Neural cell (in vitro differentiated cells): ENCODE data around the gene LIN37. TPM values are rescaled to one million over a fixed set of nuclear protein-coding genes. Genes with fewer than 3 reads are reported as not detected.

ENCODE experiments used
- H2AFZ ChIP-seq: fragments of 200-600, 300-800 bp; sonication (generic), shearing (Covaris generic); 2 replicates; pipeline ENCODE4 v1.6.0; 2014; ENCODE audit warnings: low read depth, mild to moderate bottlenecking, antibody characterized with exemption, low read length, moderate library complexity
- H3F3A ChIP-seq: fragments of 200-600 bp; shearing (Covaris generic); 2 replicates; pipeline ENCODE4 v1.6.1; 2016; ENCODE audit warnings: mild to moderate bottlenecking, moderate library complexity, mixed read lengths, antibody characterized with exemption, low read length; ENCODE audit not compliant: insufficient read depth, poor library complexity, severe bottlenecking
- H3K27ac ChIP-seq: fragments of 200-600, 300-800 bp; sonication (generic), shearing (Covaris generic); 2 replicates; pipeline ENCODE4 v1.5.1; 2014; ENCODE audit warnings: mild to moderate bottlenecking, low read length, moderate library complexity
- H3K27me3 ChIP-seq: fragments of 300-800, 200-600 bp; sonication (generic), shearing (Covaris generic); 2 replicates; pipeline ENCODE4 v1.6.0; 2014; ENCODE audit warnings: mild to moderate bottlenecking, low read depth, low read length, moderate library complexity; ENCODE audit not compliant: insufficient read depth
- H3K36me3 ChIP-seq: fragments of 300-800, 200-600 bp; sonication (generic), shearing (Covaris generic); 2 replicates; pipeline ENCODE4 v1.5.1; 2014; ENCODE audit warnings: mild to moderate bottlenecking, antibody characterized with exemption, low read length, moderate library complexity; ENCODE audit not compliant: insufficient read depth
- H3K4me2 ChIP-seq: fragments of 300-800, 200-600 bp; sonication (generic), shearing (Covaris generic); 2 replicates; pipeline ENCODE4 v1.6.0; 2014; ENCODE audit warnings: mild to moderate bottlenecking, low read length
- H3K4me3 ChIP-seq: fragments of 300-800, 200-600 bp; sonication (generic), shearing (Covaris generic); 2 replicates; pipeline ENCODE4 v1.5.1; 2014; ENCODE audit warnings: mild to moderate bottlenecking, low read length, moderate library complexity
- H3K79me2 ChIP-seq: fragments of 200-600 bp; shearing (Covaris generic); replicated peaks from 2 replicates; pipeline ENCODE4 v1.6.0; 2014; ENCODE audit warnings: mild to moderate bottlenecking, low read length, moderate library complexity; ENCODE audit not compliant: insufficient read depth
- H3K9ac ChIP-seq: fragments of 300-800, 200-600 bp; sonication (generic), shearing (Covaris generic); 2 replicates; pipeline ENCODE4 v1.6.1; 2016; ENCODE audit warnings: mild to moderate bottlenecking, low read length, mixed read lengths
- H3K9me2 ChIP-seq: fragments of 200-600 bp; shearing (Covaris generic); 2 replicates; pipeline ENCODE4 v1.6.1; 2016; ENCODE audit warnings: mild to moderate bottlenecking, low read length, mixed read lengths; ENCODE audit not compliant: insufficient read depth
- H3K9me3 ChIP-seq: fragments of 200-600, 300-800 bp; sonication (generic), shearing (Covaris generic); 2 replicates; pipeline ENCODE4 v1.6.1; 2016; ENCODE audit warnings: mild to moderate bottlenecking, mixed run types, low read length, moderate library complexity, mixed read lengths
- H4K20me1 ChIP-seq: fragments of 200-600 bp; shearing (Covaris generic); 2 replicates; pipeline ENCODE4 v1.6.1; 2016; ENCODE audit warnings: mild to moderate bottlenecking, mixed run types; ENCODE audit not compliant: insufficient read depth
- EP300 ChIP-seq: fragments of 450-650 bp; conservative IDR thresholded peaks from 2 replicates; pipeline ENCODE4 v1.6.1; 2014; ENCODE audit warnings: antibody characterized with exemption, mild to moderate bottlenecking, moderate library complexity; ENCODE audit not compliant: poor library complexity, severe bottlenecking
- EZH2 ChIP-seq: fragments of 200-600, 300-800 bp; shearing (Covaris generic), sonication (generic); IDR thresholded peaks from 2 replicates; pipeline ENCODE4 v1.6.1; 2014; ENCODE audit warnings: antibody characterized with exemption, low read length, borderline replicate concordance, mild to moderate bottlenecking; ENCODE audit not compliant: insufficient read depth, poor library complexity, severe bottlenecking
- MXI1 ChIP-seq: fragments of 450-650 bp; conservative IDR thresholded peaks from 2 replicates; pipeline ENCODE4 v1.6.1; 2014; ENCODE audit warnings: antibody characterized with exemption, mild to moderate bottlenecking; ENCODE audit not compliant: poor library complexity, severe bottlenecking
- POLR2AphosphoS5 ChIP-seq: IDR thresholded peaks from 2 replicates; pipeline ENCODE4 v1.6.1; 2012
- RAD21 ChIP-seq: fragments of 450-650 bp; conservative IDR thresholded peaks from 2 replicates; pipeline ENCODE4 v1.6.1; 2014; ENCODE audit warnings: antibody characterized with exemption, mild to moderate bottlenecking, moderate library complexity
- SMC3 ChIP-seq: fragments of 450-650 bp; conservative IDR thresholded peaks from 2 replicates; pipeline ENCODE4 v1.6.1; 2014; ENCODE audit warnings: antibody characterized with exemption, mild to moderate bottlenecking, moderate library complexity; ENCODE audit not compliant: poor library complexity
- TAF1 ChIP-seq: IDR thresholded peaks from 2 replicates; pipeline ENCODE4 v1.6.1; 2012; ENCODE audit warnings: low read depth
- polyA plus RNA-seq: library from polyadenylated mRNA; depleted of rRNA; stranded (reverse); fragments of >200 nt; gene quantifications from 2 replicates; pipeline ENCODE4 v1.2.3, GENCODE V29; 2014
- TF ChIP-seq, protein P1 (sequence below): fragments of 450-650 bp; IDR thresholded peaks from 2 replicates; pipeline ENCODE4 v1.5.1; 2014; ENCODE audit warnings: antibody characterized with exemption, mild to moderate bottlenecking, moderate library complexity; ENCODE audit not compliant: poor library complexity, severe bottlenecking
- TF ChIP-seq, protein P2 (sequence below): IDR thresholded peaks from 2 replicates; pipeline ENCODE4 v1.6.1; 2012; ENCODE audit warnings: borderline replicate concordance

The LIN37 gene
- polyA plus RNA-seq, 1 donor from 2014 or later, result 25.7 TPM

DNA sequence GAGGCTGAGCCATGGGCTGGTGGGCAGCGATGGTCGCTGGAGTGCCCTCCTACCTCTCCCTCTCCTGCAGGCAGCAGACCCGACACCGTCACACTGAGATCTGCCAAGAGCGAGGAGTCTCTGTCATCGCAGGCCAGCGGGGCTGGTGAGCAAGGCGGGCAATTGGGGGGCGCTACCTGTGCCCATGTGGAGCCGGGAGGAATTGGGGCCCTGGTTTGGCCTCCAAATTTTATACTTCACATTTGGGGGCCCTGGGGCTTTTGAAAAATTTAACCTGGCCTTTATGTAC is 36.9 kb downstream of the LIN37 start:
- no peaks in the 10 kb centered on the region for H3K36me3 ChIP-seq
- no peak overlapping the region for H3K4me3 ChIP-seq
- no peaks in the 10 kb centered on the region for H3K79me2 ChIP-seq

DNA sequence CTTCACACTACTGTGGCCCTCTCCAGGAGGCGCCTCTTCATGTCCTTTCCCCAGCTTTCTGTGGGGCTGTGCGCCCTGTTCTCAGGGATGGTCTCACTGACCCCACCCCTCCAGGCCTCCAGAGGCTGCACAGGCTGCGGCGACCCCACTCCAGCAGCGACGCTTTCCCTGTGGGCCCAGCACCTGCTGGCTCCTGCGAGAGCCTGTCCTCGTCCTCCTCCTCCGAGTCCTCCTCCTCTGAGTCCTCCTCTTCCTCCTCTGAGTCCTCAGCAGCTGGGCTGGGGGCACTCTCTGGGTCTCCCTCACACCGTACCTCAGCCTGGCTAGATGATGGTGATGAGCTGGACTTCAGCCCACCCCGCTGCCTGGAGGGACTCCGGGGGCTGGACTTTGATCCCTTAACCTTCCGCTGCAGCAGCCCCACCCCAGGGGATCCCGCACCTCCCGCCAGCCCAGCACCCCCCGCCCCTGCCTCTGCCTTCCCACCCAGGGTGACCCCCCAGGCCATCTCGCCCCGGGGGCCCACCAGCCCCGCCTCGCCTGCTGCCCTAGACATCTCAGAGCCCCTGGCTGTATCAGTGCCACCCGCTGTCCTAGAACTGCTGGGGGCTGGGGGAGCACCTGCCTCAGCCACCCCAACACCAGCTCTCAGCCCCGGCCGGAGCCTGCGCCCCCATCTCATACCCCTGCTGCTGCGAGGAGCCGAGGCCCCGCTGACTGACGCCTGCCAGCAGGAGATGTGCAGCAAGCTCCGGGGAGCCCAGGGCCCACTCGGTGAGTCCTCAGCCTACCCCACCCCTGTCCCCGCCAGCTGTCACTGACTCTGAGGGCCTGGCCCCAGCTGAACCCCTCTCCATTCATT is 38.2 kb downstream of the LIN37 start:
- no peaks in the 10 kb centered on the region for H3K79me2 ChIP-seq
- no peaks in the 10 kb centered on the region for H3K27me3 ChIP-seq
- H3F3A ChIP-seq, result no peaks in the 10 kb centered on the region
- no peak overlapping the region for H3K4me2 ChIP-seq
- no peaks in the 10 kb centered on the region for H4K20me1 ChIP-seq
- no peaks in the 10 kb centered on the region for H3K9me2 ChIP-seq
- H3K9me3 ChIP-seq, result no peaks in the 10 kb centered on the region
- TF ChIP-seq SMC3 (no peak), RAD21 (no peak), POLR2AphosphoS5 (no peak), EP300 (no peak), TAF1 (no peak), EZH2 (no peak), MXI1 (no peak)
- TF ChIP-seq, protein P1, sequence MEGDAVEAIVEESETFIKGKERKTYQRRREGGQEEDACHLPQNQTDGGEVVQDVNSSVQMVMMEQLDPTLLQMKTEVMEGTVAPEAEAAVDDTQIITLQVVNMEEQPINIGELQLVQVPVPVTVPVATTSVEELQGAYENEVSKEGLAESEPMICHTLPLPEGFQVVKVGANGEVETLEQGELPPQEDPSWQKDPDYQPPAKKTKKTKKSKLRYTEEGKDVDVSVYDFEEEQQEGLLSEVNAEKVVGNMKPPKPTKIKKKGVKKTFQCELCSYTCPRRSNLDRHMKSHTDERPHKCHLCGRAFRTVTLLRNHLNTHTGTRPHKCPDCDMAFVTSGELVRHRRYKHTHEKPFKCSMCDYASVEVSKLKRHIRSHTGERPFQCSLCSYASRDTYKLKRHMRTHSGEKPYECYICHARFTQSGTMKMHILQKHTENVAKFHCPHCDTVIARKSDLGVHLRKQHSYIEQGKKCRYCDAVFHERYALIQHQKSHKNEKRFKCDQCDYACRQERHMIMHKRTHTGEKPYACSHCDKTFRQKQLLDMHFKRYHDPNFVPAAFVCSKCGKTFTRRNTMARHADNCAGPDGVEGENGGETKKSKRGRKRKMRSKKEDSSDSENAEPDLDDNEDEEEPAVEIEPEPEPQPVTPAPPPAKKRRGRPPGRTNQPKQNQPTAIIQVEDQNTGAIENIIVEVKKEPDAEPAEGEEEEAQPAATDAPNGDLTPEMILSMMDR, result no peak
- TF ChIP-seq, protein P2, sequence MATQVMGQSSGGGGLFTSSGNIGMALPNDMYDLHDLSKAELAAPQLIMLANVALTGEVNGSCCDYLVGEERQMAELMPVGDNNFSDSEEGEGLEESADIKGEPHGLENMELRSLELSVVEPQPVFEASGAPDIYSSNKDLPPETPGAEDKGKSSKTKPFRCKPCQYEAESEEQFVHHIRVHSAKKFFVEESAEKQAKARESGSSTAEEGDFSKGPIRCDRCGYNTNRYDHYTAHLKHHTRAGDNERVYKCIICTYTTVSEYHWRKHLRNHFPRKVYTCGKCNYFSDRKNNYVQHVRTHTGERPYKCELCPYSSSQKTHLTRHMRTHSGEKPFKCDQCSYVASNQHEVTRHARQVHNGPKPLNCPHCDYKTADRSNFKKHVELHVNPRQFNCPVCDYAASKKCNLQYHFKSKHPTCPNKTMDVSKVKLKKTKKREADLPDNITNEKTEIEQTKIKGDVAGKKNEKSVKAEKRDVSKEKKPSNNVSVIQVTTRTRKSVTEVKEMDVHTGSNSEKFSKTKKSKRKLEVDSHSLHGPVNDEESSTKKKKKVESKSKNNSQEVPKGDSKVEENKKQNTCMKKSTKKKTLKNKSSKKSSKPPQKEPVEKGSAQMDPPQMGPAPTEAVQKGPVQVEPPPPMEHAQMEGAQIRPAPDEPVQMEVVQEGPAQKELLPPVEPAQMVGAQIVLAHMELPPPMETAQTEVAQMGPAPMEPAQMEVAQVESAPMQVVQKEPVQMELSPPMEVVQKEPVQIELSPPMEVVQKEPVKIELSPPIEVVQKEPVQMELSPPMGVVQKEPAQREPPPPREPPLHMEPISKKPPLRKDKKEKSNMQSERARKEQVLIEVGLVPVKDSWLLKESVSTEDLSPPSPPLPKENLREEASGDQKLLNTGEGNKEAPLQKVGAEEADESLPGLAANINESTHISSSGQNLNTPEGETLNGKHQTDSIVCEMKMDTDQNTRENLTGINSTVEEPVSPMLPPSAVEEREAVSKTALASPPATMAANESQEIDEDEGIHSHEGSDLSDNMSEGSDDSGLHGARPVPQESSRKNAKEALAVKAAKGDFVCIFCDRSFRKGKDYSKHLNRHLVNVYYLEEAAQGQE, result no peak
- H3K27ac ChIP-seq, result no peak overlapping the region
- no peaks in the 10 kb centered on the region for H3K36me3 ChIP-seq
- H2AFZ ChIP-seq, result no peak overlapping the region
- H3K4me3 ChIP-seq, result no peak overlapping the region
- no peak overlapping the region for H3K9ac ChIP-seq

More for the DNA sequence above, 36.9 kb downstream of the LIN37 start:
- H3K4me2 ChIP-seq, result no peak overlapping the region
- H2AFZ ChIP-seq, result no peak overlapping the region
- H3F3A ChIP-seq, result no peaks in the 10 kb centered on the region
- H3K9me2 ChIP-seq, result no peaks in the 10 kb centered on the region
- H4K20me1 ChIP-seq, result no peaks in the 10 kb centered on the region
- no peak overlapping the region for H3K27ac ChIP-seq
- no peaks in the 10 kb centered on the region for H3K27me3 ChIP-seq
- TF ChIP-seq, protein P1, result no peak
- TF ChIP-seq TAF1 (no peak), RAD21 (no peak), MXI1 (no peak), POLR2AphosphoS5 (no peak), EZH2 (no peak), SMC3 (no peak), EP300 (no peak)
- TF ChIP-seq, protein P2, result no peak
- no peak overlapping the region for H3K9ac ChIP-seq
- H3K9me3 ChIP-seq, result no peaks in the 10 kb centered on the region
